IMR-90 (cell line): ENCODE data around the gene FYCO1. TPM values are rescaled to one million over a fixed set of nuclear protein-coding genes. Genes with fewer than 3 reads are reported as not detected.
A peak's percentile ranks its signal among the peaks of the same experiment; 100 is the strongest.

ENCODE experiments used
- ATAC-seq: fragments of 200-7000 bp; cut with Tn5 transposase; 2 replicates; pipeline ENCODE4 v1.9.1; 2020; ENCODE audit warnings: low read depth, mild to moderate bottlenecking, moderate library complexity
- BruUV-seq: library from RNA; stranded (reverse); fragments of 400-500 nt; replicated peaks from 2 replicates; lab custom pipeline; 2021; lab: Mats Ljungman, UMichigan
- CTCF ChIA-PET: fragments of 300-600 bp; formaldehyde crosslinking; extraction: SDS; loops from one replicate; lab custom pipeline; 2021; ENCODE audit warnings: antibody characterized with exemption; lab: Yijun Ruan, JAX
- POLR2A ChIA-PET: fragments of 300-600 bp; sonication (Branson Sonifier 250); formaldehyde crosslinking; loops from one replicate; lab custom pipeline; 2022; ENCODE audit warnings: antibody characterized with exemption; ENCODE audit not compliant: unreplicated experiment; lab: Charles Lee
- DNase-seq: peaks from one replicate; pipeline ENCODE4 v3.0.0; 2013
- H2AFZ ChIP-seq: replicated peaks from 2 replicates; pipeline ENCODE3; 2013; ENCODE audit warnings: low read length, mild to moderate bottlenecking; ENCODE audit not compliant: poor library complexity
- H2AK5ac ChIP-seq: 2 replicates; pipeline ENCODE4 v1.6.1; 2013; ENCODE audit warnings: low read depth, low read length, inconsistent platforms
- H2AK9ac ChIP-seq: replicated peaks from 2 replicates; pipeline ENCODE3; 2013; ENCODE audit warnings: mild to moderate bottlenecking, low read depth, low read length, moderate library complexity; ENCODE audit not compliant: poor library complexity
- H2BK120ac ChIP-seq: 2 replicates; pipeline ENCODE4 v1.6.1; 2013; ENCODE audit warnings: low read depth, low read length, inconsistent platforms
- H2BK15ac ChIP-seq: 3 replicates; pipeline ENCODE4 v1.6.1; 2013; ENCODE audit warnings: low read depth, low read length, inconsistent platforms
- H2BK20ac ChIP-seq: 2 replicates; pipeline ENCODE4 v1.6.1; 2013; ENCODE audit warnings: low read depth, mild to moderate bottlenecking, inconsistent platforms, low read length, moderate library complexity
- H2BK5ac ChIP-seq: 2 replicates; pipeline ENCODE4 v1.6.1; 2013; ENCODE audit warnings: mild to moderate bottlenecking, low read depth, low read length, inconsistent platforms; ENCODE audit not compliant: poor library complexity, severe bottlenecking
- H3K14ac ChIP-seq: replicated peaks from 2 replicates; pipeline ENCODE4 v1.6.1; 2013; ENCODE audit warnings: low read depth, low read length, inconsistent platforms
- H3K18ac ChIP-seq: 2 replicates; pipeline ENCODE4 v1.6.1; 2013; ENCODE audit warnings: low read depth, low read length, control low read depth
- H3K23ac ChIP-seq: 2 replicates; pipeline ENCODE4 v1.6.1; 2013; ENCODE audit warnings: low read depth, low read length, inconsistent platforms
- H3K27ac ChIP-seq: 2 replicates; pipeline ENCODE4 v1.5.1; 2013; ENCODE audit warnings: mild to moderate bottlenecking, control low read depth, low read length; ENCODE audit not compliant: insufficient read depth
- H3K27me3 ChIP-seq: 2 replicates; pipeline ENCODE4 v1.6.1; 2013; ENCODE audit warnings: low read length; ENCODE audit not compliant: control insufficient read depth, insufficient read depth
- H3K36me3 ChIP-seq: 2 replicates; pipeline ENCODE4 v1.6.1; 2013; ENCODE audit warnings: low read length, mixed read lengths; ENCODE audit not compliant: control insufficient read depth, insufficient read depth
- H3K4ac ChIP-seq: 2 replicates; pipeline ENCODE4 v1.6.1; 2013; ENCODE audit warnings: low read depth, low read length, inconsistent platforms
- H3K4me1 ChIP-seq: 2 replicates; pipeline ENCODE4 v1.6.1; 2013; ENCODE audit warnings: low read length, mixed read lengths; ENCODE audit not compliant: control insufficient read depth, insufficient read depth
- H3K4me2 ChIP-seq: 2 replicates; pipeline ENCODE4 v1.6.1; 2013; ENCODE audit warnings: low read depth, mild to moderate bottlenecking, control low read depth, low read length, moderate library complexity
- H3K4me3 ChIP-seq: 2 replicates; pipeline ENCODE4 v1.5.1; 2013; ENCODE audit warnings: low read depth, mild to moderate bottlenecking, control low read depth, low read length, moderate library complexity; ENCODE audit not compliant: insufficient read depth
- H3K56ac ChIP-seq: 2 replicates; pipeline ENCODE4 v1.6.1; 2013; ENCODE audit warnings: low read length, inconsistent platforms; ENCODE audit not compliant: insufficient read depth; ENCODE audit errors: extremely low read depth
- H3K79me1 ChIP-seq, 2 experiments: 2 replicates each; pipeline ENCODE4 v1.6.1; 2013; ENCODE audit warnings: low read length in 2 of 2, inconsistent platforms in 1 of 2, low read depth in 1 of 2
- H3K9ac ChIP-seq: 2 replicates; pipeline ENCODE4 v1.6.1; 2013; ENCODE audit warnings: low read depth, low read length, control low read depth
- H3K9me1 ChIP-seq: 2 replicates; pipeline ENCODE4 v1.6.1; 2013; ENCODE audit warnings: low read length, inconsistent platforms; ENCODE audit not compliant: insufficient read depth
- H3K9me3 ChIP-seq: 2 replicates; pipeline ENCODE4 v1.6.1; 2013; ENCODE audit warnings: low read length; ENCODE audit not compliant: control insufficient read depth, insufficient read depth
- H4K20me1 ChIP-seq: 2 replicates; pipeline ENCODE4 v1.6.1; 2013; ENCODE audit warnings: low read length, inconsistent platforms; ENCODE audit not compliant: insufficient read depth
- H4K5ac ChIP-seq: 2 replicates; pipeline ENCODE4 v1.6.1; 2013; ENCODE audit warnings: mild to moderate bottlenecking, low read depth, low read length, control low read depth
- H4K8ac ChIP-seq, 2 experiments: 2 replicates each; pipeline ENCODE4 v1.6.1; 2013; ENCODE audit warnings: low read depth in 2 of 2, low read length in 2 of 2, control low read depth in 1 of 2, inconsistent platforms in 1 of 2
- H4K91ac ChIP-seq: 2 replicates; pipeline ENCODE4 v1.6.1; 2013; ENCODE audit warnings: low read depth, low read length, inconsistent platforms; ENCODE audit not compliant: insufficient read depth
- BHLHE40 ChIP-seq: fragments of 150-350 bp; IDR thresholded peaks from 2 replicates; pipeline ENCODE4 v1.6.1; 2016; ENCODE audit warnings: mild to moderate bottlenecking, low read depth, low read length
- CEBPB ChIP-seq: IDR thresholded peaks from 2 replicates; pipeline ENCODE4 v1.6.1; 2012; ENCODE audit warnings: low read depth, low read length, improper control_type of control experiment
- FOS ChIP-seq: fragments of 150-350 bp; IDR thresholded peaks from 2 replicates; pipeline ENCODE4 v1.6.1; 2016; ENCODE audit warnings: low read depth, low read length
- NFE2L2 ChIP-seq: fragments of 150-350 bp; IDR thresholded peaks from 2 replicates; pipeline ENCODE4 v1.6.1; 2016; ENCODE audit warnings: low read depth, mild to moderate bottlenecking, low read length
- POLR2A ChIP-seq: IDR thresholded peaks from 2 replicates; pipeline ENCODE4 v1.6.1; 2012; ENCODE audit warnings: mild to moderate bottlenecking, low read depth, low read length
- RAD21 ChIP-seq: IDR thresholded peaks from 2 replicates; pipeline ENCODE4 v1.6.1; 2012; ENCODE audit warnings: low read length, improper control_type of control experiment
- RCOR1 ChIP-seq: IDR thresholded peaks from 2 replicates; pipeline ENCODE4 v1.6.1; 2012; ENCODE audit warnings: mild to moderate bottlenecking, low read length, improper control_type of control experiment; ENCODE audit not compliant: insufficient replicate concordance
- WGBS, 2 experiments: methylation state at CpG; one replicate each; pipeline versions ENCODE4 v1.1.5 to v1.1.7; 2013; ENCODE audit warnings: missing lambda C conversion rate in 2 of 2; ENCODE audit not compliant: insufficient read length in 1 of 2; ENCODE audit errors: extremely low coverage in 2 of 2; 5-methylcytosine and 5-hydroxymethylcytosine counted together
- dilution Hi-C: fragments of 300-500 bp; cut with HindIII; formaldehyde crosslinking; loops from one replicate; pipeline ENCODE4 v1.14.3; 2018; ENCODE audit warnings: low sequenced_read_pairs; ENCODE audit not compliant: unreplicated experiment
- in situ Hi-C: fragments of 300-500 bp; cut with MboI; formaldehyde crosslinking; loops from 3 replicates; pipeline ENCODE4 v1.14.3; 2019; ENCODE audit warnings: low sequenced_read_pairs, inconsistent platforms, mixed read lengths
- intact Hi-C: fragments of 100-400 bp; cut with micrococcal nuclease; formaldehyde crosslinking; loops from 2 replicates; pipeline ENCODE4 v1.10.0; 2022
- polyA plus RNA-seq, 3 experiments: library from polyadenylated mRNA; depleted of rRNA; stranded (reverse); fragments of >200 nt; gene quantifications; 2 replicates each; pipeline ENCODE4 v1.2.3, GENCODE V29; 2012; ENCODE audit warnings: low replicate concordance in 1 of 3
- total RNA-seq: library from RNA; depleted of rRNA; stranded (reverse); fragments of >200 nt; gene quantifications from 2 replicates; pipeline ENCODE4 v1.2.3, GENCODE V29; 2012

Gene FYCO1
- total and polyA plus RNA-seq, 2 of the 4 experiments (the other 2 are of a cell fraction), result 13.7 to 20.1 TPM

- H3K36me3 ChIP-seq, result no peaks in the 10 kb centered on the region
- ChIA-PET CTCF (no interaction called here), POLR2A (no interaction called here)
- no peak overlapping the region for H3K4me3 ChIP-seq
- no peak overlapping the region for H2AK9ac ChIP-seq
- H3K18ac ChIP-seq, result no peak overlapping the region
- H3K27me3 ChIP-seq, result peaks cover 21% of the 10 kb centered on the region
- no peak overlapping the region for H3K14ac ChIP-seq
- H2BK5ac ChIP-seq, result no peak overlapping the region
- ATAC-seq, result no peak
- H3K27ac ChIP-seq, result no peak overlapping the region
- H3K4ac ChIP-seq, result no peak overlapping the region
- H2AFZ ChIP-seq, result no peak overlapping the region
- no peak overlapping the region for H3K56ac ChIP-seq
- no peaks in the 10 kb centered on the region for H3K79me1 ChIP-seq
- H2BK120ac ChIP-seq, result no peak overlapping the region
- no peaks in the 10 kb centered on the region for H4K20me1 ChIP-seq
- no peak overlapping the region for H3K4me2 ChIP-seq
- TF ChIP-seq BHLHE40 (no peak), RCOR1 (no peak), RAD21 (no peak), NFE2L2 (no peak), POLR2A (no peak), FOS (no peak), CEBPB (peak; percentile 40; the same call in 1 of the 2 replicates)
- no peak overlapping the region for H2AK5ac ChIP-seq
- no peak overlapping the region for H3K9ac ChIP-seq
- intact Hi-C loops, result no loop called here
- BruUV-seq, result no TSS peak
- H3K9me3 ChIP-seq, result no peaks in the 10 kb centered on the region
- no peak overlapping the region for H4K8ac ChIP-seq
- no peak overlapping the region for H3K23ac ChIP-seq
- dilution Hi-C loops, result no loop called here
- WGBS, 2 experiments, result 33% methylated on average over 1 of the region's 2 CpGs; no CpG with 5 or more reads in 1 of the 2 experiments
- no peaks in the 10 kb centered on the region; the same call in 1 of the 2 replicates for H3K9me1 ChIP-seq
- no peak overlapping the region for H4K5ac ChIP-seq
- H4K91ac ChIP-seq, result no peak overlapping the region
- DNase-seq, result no peak
- in situ Hi-C loops, result no loop called here
- no peaks in the 10 kb centered on the region for H3K4me1 ChIP-seq
- H2BK15ac ChIP-seq, result no peak overlapping the region
- no peak overlapping the region for H2BK20ac ChIP-seq
Observed at GRCh38 chr3:46017720-46018119, 22.1 kb upstream of the FYCO1 start.
